ENCODE data around the gene ESRRA.

- TF ChIP-seq EZH2 (IDR thresholded peaks at IDR 0.05; ENCODE audit: borderline replicate concordance, control insufficient read depth, low read depth, low read length) (no peak), MYC (IDR thresholded peaks at IDR 0.05; ENCODE audit: insufficient read depth, insufficient read length, insufficient replicate concordance, low read length, severe bottlenecking) (no peak), CTCF (IDR thresholded peaks at IDR 0.05 in 2 of 3, conservative IDR thresholded peaks at IDR 0.05 in 1 of 3; ENCODE audit: control insufficient read depth in 2 of 3, extremely low read depth in 1 of 3, insufficient read depth in 1 of 3, low read depth in 3 of 3, low read length in 3 of 3) (no peak), E2F4 (IDR thresholded peaks at IDR 0.05; ENCODE audit: low read depth, low read length) (no peak), HCFC1 (IDR thresholded peaks at IDR 0.05; ENCODE audit: low read length) (no peak), POLR2A (IDR thresholded peaks at IDR 0.05; ENCODE audit: low read depth, low read length) (no peak), ZNF687 (IDR thresholded peaks at IDR 0.05) (no peak)
Measured at GRCh38 chr11:64275031-64275800, 30.1 kb upstream of the ESRRA start.
